ENCODE results near the gene SEMA5A.

The SEMA5A gene

GRCh38 chr5:9473624-9474023, 72.3 kb downstream of the SEMA5A start:
- no peak for DNase-seq

- no peak for DNase-seq
Observed at GRCh38 chr5:9470410-9470809, 75.5 kb downstream of the SEMA5A start.

GRCh38 chr5:9468060-9468388, 77.9 kb downstream of the SEMA5A start:
- no peak for DNase-seq

- DNase-seq = no peak
Observed at GRCh38 chr5:9467199-9468059, 78.4 kb downstream of the SEMA5A start.

GRCh38 chr5:9466697-9467096, 79.2 kb downstream of the SEMA5A start:
- DNase-seq = no peak

- DNase-seq = no peak
Observed at GRCh38 chr5:9464478-9464877, 81.4 kb downstream of the SEMA5A start.

- DNase-seq = no peak
Observed at GRCh38 chr5:9462109-9462508, 83.8 kb downstream of the SEMA5A start.

- DNase-seq = no peak
Observed at GRCh38 chr5:9460885-9461645, 84.8 kb downstream of the SEMA5A start.

GRCh38 chr5:9456435-9457042, 89.3 kb downstream of the SEMA5A start:
- no peak for DNase-seq

- DNase-seq = no peak
Observed at GRCh38 chr5:9455826-9456434, 89.9 kb downstream of the SEMA5A start.

GRCh38 chr5:9454491-9454890, 91.4 kb downstream of the SEMA5A start:
- DNase-seq = no peak

- no peak for DNase-seq
Observed at GRCh38 chr5:9454012-9454481, 91.8 kb downstream of the SEMA5A start.

GRCh38 chr5:9453480-9454011, 92.3 kb downstream of the SEMA5A start:
- no peak for DNase-seq

GRCh38 chr5:9452181-9452580, 93.7 kb downstream of the SEMA5A start:
- DNase-seq = no peak

GRCh38 chr5:9451037-9451436, 94.8 kb downstream of the SEMA5A start:
- no peak for DNase-seq

GRCh38 chr5:9447691-9448090, 98.2 kb downstream of the SEMA5A start:
- DNase-seq = no peak

- no peak for DNase-seq
Observed at GRCh38 chr5:9445826-9446388, 100.0 kb downstream of the SEMA5A start.

- DNase-seq = no peak
Observed at GRCh38 chr5:9444346-9444745, 101.5 kb downstream of the SEMA5A start.

- no peak for DNase-seq
Observed at GRCh38 chr5:9441610-9442009, 104.3 kb downstream of the SEMA5A start.

- DNase-seq = no peak
Observed at GRCh38 chr5:9440517-9440916, 105.4 kb downstream of the SEMA5A start.

- DNase-seq = no peak
Observed at GRCh38 chr5:9439531-9440292, 106.2 kb downstream of the SEMA5A start.

Measured in activated effector memory CD4-positive, alpha-beta T cell treated with anti-CD3 and anti-CD28 coated beads, Interleukin-2, amount 50 U/mL, for 16 hours (primary cell).